SIG-M5 (cell line): ENCODE data around the gene CRYL1.

Experiments used
- DNase-seq: peaks from one replicate; lab custom pipeline; 2025; lab: John Stamatoyannopoulos, UW

CRYL1 gene

GRCh38 chr13:20492641-20493040 lies 33.0 kb downstream of the CRYL1 start:
- no peak for DNase-seq

DNA sequence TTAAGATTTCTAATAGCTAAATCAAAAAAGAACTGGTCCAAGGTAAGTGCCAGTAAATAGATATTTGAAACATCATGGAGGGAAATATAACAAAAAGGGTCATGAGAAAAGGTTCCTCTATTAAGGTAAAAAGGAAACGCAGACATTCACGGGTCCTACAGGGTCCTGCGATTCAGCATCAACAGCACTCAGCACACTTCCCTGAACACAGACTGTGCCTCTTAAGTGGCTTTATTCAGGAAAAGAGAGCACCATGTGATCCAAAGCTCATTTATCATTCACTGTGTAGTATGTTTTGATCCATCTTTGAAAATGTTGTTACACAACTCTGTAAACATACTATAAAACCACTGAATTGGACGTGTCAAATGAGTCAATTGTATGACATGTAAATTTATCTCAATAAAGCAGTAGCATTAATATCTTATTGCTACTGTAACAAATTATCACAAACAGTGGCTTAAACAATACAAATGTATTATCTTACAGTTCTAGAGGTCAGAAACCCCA lies 33.7 kb downstream of the CRYL1 start:
- no peak for DNase-seq

- no peak for DNase-seq
Measured at GRCh38 chr13:20489185-20489820, 36.4 kb downstream of the CRYL1 start.

DNA sequence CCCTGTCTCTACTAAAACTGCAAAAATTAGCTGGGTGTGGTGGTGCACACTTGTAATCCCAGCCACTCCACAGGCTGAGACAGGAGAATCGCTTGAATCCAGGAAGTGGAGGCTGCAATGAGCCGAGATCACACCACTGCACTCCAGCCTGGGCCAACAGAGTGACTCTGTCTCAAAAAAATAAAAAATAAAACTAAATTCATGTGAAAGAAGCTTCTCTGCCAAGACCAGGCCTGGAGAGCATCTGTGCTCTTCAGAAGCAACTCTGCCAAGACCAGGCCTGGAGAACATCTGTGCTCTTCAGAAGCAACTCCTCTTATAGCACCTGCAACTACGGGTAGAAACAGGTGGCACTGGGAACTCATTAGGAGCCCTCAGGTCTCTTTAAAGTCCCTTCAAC lies 37.7 kb downstream of the CRYL1 start:
- DNase-seq = no peak

- DNase-seq = no peak
Measured at GRCh38 chr13:20482787-20483186, 42.9 kb downstream of the CRYL1 start.

GRCh38 chr13:20482275-20482761 lies 43.3 kb downstream of the CRYL1 start:
- DNase-seq = no peak

DNA sequence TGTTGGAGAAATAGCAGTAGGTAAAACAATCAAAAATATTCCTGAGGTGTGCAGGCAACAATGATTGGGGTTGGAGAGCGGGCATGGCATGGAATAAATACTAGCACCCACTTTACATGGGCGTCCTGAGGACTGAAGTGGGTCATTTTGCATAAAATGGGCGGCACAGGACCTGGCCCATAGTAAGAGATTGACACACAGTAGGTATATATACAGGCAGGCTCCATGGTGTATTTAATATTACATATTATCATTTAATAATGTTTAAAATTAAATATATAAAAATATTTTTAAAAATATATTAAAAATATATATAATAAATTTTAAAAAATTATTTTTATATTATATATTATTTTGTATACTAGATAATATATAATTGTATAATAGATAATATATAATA lies 48.3 kb downstream of the CRYL1 start:
- DNase-seq = no peak

GRCh38 chr13:20475927-20476691 lies 49.5 kb downstream of the CRYL1 start:
- no peak for DNase-seq

GRCh38 chr13:20474515-20474914 lies 51.1 kb downstream of the CRYL1 start:
- no peak for DNase-seq

- no peak for DNase-seq
Measured at GRCh38 chr13:20473888-20474287, 51.8 kb downstream of the CRYL1 start.

DNA sequence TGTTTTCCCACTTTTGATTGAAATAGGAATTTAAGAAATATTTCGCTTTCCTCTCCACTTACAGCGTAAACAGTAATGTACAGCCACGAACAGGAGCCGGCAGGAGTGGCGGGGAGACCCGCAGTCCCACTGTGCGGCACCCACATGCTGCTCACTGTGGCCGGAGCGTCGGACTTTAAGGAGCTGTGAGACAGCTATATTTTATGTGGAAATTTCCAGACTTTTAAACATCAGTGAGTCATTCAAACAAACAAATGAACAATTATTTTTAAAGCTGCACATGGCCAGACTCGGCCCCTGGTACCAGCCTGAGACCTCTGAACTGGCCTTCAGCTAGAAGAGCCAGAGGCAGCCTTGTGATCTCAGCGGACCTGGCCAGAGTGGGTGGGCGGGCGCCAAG lies 52.5 kb downstream of the CRYL1 start:
- no peak for DNase-seq

DNA sequence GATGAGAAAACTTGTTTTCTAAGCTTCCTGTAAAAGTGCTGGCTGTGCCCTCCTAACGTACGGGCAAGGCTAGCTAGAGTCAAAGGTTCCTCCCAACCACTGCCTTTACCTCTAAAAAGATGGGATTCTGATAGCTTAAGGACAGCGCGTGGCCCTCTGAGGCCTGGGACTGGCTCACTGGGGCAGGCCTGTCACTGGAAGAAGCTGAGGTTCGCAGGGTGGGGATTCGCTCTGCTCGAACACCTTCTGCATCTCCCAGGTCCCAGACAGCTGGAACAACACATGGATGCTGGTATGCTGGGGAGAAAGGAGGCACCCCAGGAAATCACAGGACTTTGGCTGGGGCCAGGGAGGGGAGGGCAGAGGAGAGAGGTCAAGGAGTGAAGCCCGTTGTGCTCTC lies 53.1 kb downstream of the CRYL1 start:
- DNase-seq = no peak

DNA sequence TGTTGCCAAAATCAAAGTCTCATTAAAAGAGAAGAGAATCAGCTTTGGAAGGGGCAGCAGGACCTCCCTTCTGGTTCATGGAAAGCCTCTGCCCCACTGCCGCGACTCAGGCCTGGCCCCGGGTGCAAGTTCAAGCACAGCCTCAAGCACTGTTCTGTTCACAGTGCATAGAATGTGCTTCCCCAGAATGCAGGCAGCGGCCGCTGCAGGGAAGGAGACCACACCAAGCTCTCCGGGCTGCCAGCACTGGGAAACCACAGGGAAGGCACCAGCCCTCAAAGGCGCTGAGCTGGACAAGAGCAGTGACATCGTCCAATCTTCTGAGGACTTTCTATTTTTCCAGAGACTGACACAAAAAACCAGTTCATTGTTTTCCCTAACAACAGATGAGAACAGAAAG lies 55.5 kb downstream of the CRYL1 start:
- DNase-seq = no peak

DNA sequence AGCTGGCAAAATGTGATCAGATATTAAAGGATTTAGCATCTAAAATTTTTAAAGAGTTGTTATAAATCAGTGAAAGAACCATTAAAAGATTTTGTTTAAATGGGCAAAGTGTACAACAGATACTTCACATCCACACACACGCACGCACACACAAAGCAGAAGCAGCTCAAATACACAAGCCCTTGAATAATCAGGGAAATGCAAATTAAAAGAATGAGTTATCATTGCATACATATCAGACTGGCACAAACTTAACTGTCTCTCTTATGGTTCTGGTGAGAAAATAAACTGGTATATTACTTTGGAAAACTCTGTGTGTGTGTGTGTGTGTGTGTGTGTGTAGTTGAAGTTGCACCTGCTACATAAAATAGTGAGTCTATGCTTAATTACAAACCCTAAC lies 59.3 kb downstream of the CRYL1 start:
- no peak for DNase-seq

DNA sequence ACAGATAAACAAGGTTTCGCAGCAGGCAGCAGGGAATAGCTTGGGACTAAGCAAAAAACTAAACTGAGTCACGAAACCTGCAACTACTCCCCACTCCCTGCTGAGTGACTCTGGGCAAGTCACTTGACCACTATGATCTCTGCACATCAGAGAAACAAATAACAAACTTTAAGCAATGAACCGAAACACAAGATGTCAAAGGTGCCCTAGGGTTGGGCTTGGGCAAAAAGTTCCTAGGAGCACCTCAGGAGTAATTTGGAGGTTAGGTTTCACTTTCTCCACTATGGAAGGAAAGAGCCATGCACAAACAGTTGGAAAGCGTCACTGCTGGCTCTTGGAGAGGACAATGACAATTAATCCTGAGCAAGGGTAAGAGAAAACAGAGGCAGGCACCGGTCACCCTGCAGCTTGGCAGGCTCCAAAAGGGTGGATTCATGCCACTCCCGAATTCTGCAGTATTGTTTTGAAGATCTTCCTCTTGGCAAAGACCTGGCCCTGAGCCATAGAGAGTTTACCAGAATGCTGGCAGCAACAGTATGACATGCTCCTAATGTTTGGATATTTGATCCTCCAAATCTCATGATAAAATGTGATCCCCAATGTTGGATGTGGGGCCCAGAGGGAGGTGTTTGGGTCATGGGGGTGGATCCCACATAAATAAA lies 60.3 kb downstream of the CRYL1 start:
- DNase-seq = no peak

- no peak for DNase-seq
Measured at GRCh38 chr13:20462921-20463320, 62.7 kb downstream of the CRYL1 start.

GRCh38 chr13:20462533-20462915 lies 63.1 kb downstream of the CRYL1 start:
- DNase-seq = no peak

DNA sequence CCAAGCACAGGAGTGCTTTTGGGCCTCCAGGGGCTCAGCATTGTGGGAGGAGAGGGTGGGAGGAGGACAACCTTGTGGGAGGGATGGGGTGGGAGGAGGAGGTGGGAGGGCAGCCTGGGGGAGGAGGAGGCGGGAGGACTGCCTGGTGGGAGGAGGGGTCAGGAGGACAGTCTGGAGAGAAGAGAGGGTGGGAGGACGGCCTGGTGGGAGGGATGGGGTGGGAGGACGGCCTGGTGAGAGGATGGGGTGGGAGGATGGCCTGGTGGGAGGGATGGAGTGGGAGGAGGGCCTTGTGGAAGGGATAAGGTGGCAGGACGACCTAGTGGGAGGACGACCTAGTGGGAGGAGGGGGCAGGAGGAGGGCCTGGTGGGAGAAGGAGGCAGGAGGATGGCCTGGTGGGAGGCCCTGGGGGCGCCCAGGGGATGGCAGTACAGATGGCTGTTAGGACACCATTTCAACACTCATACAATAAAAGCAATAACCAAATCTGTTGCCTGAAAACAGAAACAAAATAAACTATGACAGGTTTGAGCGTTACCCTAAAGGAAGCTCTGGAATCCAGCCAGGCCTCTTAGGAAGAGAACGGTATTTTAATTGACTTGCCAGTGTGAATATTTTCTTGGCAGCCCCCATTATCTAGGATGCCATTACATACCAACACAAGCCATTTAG lies 63.7 kb downstream of the CRYL1 start:
- DNase-seq = no peak

- DNase-seq = no peak
Measured at GRCh38 chr13:20461481-20461859, 64.2 kb downstream of the CRYL1 start.

DNA sequence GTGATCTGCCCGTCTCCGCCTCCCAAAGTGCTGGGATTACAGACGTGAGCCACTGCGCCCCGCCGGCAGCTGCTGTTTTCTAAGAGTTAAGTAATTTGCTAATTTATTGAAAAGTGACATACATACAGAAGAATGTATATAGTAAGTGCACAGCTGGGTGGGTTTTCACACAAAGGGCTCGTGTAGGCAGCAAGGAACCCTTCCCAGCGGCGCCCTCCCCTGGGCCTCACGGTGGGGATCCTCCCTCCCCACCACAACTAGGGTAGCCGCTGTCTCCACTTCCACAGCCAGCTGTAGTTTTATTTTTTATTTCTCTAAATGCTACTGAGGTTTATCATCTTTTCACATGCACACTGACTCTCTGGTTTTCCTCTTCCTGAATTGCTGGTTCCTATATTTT lies 64.9 kb downstream of the CRYL1 start:
- no peak for DNase-seq

DNA sequence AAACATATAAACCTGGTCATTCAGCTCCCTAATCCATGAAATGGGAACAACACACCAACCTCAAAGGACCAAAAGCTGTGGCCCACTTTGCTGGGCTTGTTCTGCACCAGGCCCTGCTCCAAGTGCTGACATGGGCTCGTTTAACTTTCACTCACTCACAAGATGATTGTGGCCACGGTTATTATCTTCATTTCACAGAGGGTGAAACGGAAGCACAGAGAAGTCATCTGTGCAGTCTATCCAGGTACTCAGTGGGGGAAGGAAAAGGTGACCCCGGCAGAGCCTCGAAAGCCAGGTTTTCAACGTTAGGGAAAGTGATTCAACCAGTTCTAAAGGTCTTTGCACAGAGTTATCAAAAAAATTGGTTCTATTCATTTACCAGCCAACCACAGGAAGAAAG lies 68.0 kb downstream of the CRYL1 start:
- DNase-seq = no peak

DNA sequence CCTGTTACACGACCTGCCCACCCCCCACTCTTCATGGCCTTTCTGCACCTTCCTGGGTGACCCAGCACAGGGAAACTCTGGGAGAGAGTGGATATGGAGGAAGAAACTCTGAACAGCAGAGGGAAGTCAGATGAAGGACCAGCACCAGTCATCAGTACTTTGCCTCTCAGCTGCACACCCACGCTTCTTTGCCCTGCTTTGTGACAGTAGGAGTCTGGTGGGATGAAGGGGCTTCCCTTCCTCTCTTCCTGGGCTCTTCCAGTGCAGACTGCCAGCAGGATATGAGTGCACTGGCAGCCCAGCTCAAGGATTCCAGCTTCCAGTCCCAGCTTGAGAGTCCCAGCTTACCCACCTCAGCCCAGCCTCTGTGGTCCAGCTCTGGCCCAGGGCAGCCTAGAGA lies 68.9 kb downstream of the CRYL1 start:
- DNase-seq = no peak

- DNase-seq = no peak
Measured at GRCh38 chr13:20451397-20451796, 74.3 kb downstream of the CRYL1 start.
